PFSK-1 (cell line): ENCODE data around the gene CTNNA3.

Source experiments
- FOXP2 ChIP-seq: optimal IDR thresholded peaks from 2 replicates; pipeline ENCODE3; 2011; ENCODE audit warnings: borderline replicate concordance, control low read depth, inconsistent platforms; ENCODE audit not compliant: insufficient read depth; ENCODE audit errors: extremely low read length, extremely low read depth
- POLR2AphosphoS5 ChIP-seq: IDR thresholded peaks from 2 replicates; pipeline ENCODE4 v1.6.1; 2012; ENCODE audit warnings: low read depth, mild to moderate bottlenecking, control low read depth, low read length, moderate library complexity
- SIN3A ChIP-seq: IDR thresholded peaks from 2 replicates; pipeline ENCODE4 v1.6.1; 2012; ENCODE audit warnings: mild to moderate bottlenecking, low read length, moderate library complexity, borderline replicate concordance; ENCODE audit not compliant: insufficient read depth
- TAF1 ChIP-seq: IDR thresholded peaks from 2 replicates; pipeline ENCODE4 v1.6.1; 2012; ENCODE audit warnings: low read length, control low read depth, borderline replicate concordance; ENCODE audit not compliant: insufficient read depth
- TF ChIP-seq, protein P1 (sequence below), 2 experiments: IDR thresholded peaks; 2 replicates each; pipeline versions ENCODE4 v1.6.1 to v1.8.0; 2011 to 2012; ENCODE audit warnings: low read depth in 2 of 2, low read length in 2 of 2, control low read depth in 1 of 2, inconsistent platforms in 1 of 2, mild to moderate bottlenecking in 1 of 2, moderate library complexity in 1 of 2; ENCODE audit not compliant: insufficient read depth in 1 of 2

DNA sequence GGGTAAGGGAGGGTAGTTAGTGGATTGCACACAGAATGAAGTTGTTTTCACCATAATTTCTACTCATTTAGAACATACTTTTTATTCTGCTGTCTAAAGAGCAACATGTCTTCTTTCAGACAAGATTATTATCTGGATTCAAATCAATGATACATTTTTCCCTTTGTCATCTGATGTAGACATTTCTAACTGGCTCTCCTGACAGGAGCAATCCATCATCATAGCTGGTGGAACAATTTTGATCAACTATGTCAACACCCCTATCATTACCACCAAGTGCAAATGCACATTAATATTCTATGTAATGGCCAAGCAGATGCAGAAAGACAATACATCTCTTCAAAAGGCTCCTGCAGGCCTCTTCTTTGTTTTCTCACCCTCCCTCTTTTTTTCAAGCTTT is 1443.0 kb downstream of the CTNNA3 start:
- no peak for TF ChIP-seq SIN3A
- TF ChIP-seq, protein P1, sequence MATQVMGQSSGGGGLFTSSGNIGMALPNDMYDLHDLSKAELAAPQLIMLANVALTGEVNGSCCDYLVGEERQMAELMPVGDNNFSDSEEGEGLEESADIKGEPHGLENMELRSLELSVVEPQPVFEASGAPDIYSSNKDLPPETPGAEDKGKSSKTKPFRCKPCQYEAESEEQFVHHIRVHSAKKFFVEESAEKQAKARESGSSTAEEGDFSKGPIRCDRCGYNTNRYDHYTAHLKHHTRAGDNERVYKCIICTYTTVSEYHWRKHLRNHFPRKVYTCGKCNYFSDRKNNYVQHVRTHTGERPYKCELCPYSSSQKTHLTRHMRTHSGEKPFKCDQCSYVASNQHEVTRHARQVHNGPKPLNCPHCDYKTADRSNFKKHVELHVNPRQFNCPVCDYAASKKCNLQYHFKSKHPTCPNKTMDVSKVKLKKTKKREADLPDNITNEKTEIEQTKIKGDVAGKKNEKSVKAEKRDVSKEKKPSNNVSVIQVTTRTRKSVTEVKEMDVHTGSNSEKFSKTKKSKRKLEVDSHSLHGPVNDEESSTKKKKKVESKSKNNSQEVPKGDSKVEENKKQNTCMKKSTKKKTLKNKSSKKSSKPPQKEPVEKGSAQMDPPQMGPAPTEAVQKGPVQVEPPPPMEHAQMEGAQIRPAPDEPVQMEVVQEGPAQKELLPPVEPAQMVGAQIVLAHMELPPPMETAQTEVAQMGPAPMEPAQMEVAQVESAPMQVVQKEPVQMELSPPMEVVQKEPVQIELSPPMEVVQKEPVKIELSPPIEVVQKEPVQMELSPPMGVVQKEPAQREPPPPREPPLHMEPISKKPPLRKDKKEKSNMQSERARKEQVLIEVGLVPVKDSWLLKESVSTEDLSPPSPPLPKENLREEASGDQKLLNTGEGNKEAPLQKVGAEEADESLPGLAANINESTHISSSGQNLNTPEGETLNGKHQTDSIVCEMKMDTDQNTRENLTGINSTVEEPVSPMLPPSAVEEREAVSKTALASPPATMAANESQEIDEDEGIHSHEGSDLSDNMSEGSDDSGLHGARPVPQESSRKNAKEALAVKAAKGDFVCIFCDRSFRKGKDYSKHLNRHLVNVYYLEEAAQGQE (IDR thresholded peaks at IDR 0.05; ENCODE audit: insufficient read depth in 1 of 2, low read depth in 2 of 2, low read length in 2 of 2), result no peak
- no peak for TF ChIP-seq POLR2AphosphoS5
- no peak for TF ChIP-seq TAF1
- no peak for TF ChIP-seq FOXP2
